Upper lobe of right lung (tissue), 1 donor: ENCODE results near the gene APPBP2. TPM values are rescaled to one million over a fixed set of nuclear protein-coding genes. Genes with fewer than 3 reads are reported as not detected.

Experiments
- ATAC-seq: fragments of 200-7000 bp; cut with Tn5 transposase; one replicate; pipeline ENCODE4 v1.9.1; 2020; ENCODE audit warnings: mild to moderate bottlenecking, moderate library complexity
- DNase-seq: peaks from one replicate; pipeline ENCODE4 v3.0.0-alpha.2; 2020
- H3K27ac ChIP-seq: fragments of 200-600 bp; one replicate; pipeline ENCODE4 v1.8.0; 2022
- H3K27me3 ChIP-seq: fragments of 200-600 bp; one replicate; pipeline ENCODE4 v1.8.0; 2022; ENCODE audit warnings: mild to moderate bottlenecking
- H3K36me3 ChIP-seq: fragments of 200-600 bp; one replicate; pipeline ENCODE4 v1.8.0; 2022
- H3K4me1 ChIP-seq: fragments of 200-600 bp; one replicate; pipeline ENCODE4 v1.8.0; 2022
- H3K4me3 ChIP-seq: fragments of 200-600 bp; one replicate; pipeline ENCODE4 v1.8.0; 2022; ENCODE audit warnings: mild to moderate bottlenecking
- H3K9me3 ChIP-seq: fragments of 200-600 bp; one replicate; pipeline ENCODE4 v1.8.0; 2022
- intact Hi-C: fragments of 100-400 bp; cut with DNase I; formaldehyde crosslinking; loops from one replicate; pipeline ENCODE4 v1.11.0; 2022
- total RNA-seq: library from RNA; stranded (reverse); fragmentation: NEBNext Ultra II Directional; extraction: Animal tissue kit (Norgen Biotek cat#: 25700); gene quantifications from one replicate; pipeline ENCODE4 v1.2.1, GENCODE V29; 2021
- TF ChIP-seq, protein P1 (sequence below): fragments of 200-600 bp; IDR thresholded peaks from one replicate; pipeline ENCODE4 v1.8.0; 2022; ENCODE audit warnings: antibody characterized with exemption
- donor health status: DM: no; HTN: yes; CAD: no; lungs with severe emphysema.

Gene APPBP2
- total RNA-seq, 1 donor from 2014 or later = 43.6 TPM

DNA sequence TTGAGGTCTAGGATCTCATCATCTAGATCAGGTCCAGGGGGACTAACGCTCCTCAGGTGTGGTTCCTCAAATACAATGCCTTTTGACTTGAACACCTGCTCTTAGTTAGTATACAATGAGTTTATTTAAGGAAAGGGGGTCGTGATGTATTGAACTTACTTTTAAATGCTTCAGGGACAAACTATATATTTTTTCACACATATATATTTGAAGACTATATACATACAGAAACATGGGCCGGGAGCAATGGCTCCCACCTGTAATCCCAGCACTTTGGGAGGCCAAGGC lies 122.6 kb downstream of the APPBP2 start:
- no peak overlapping the region for H3K27ac ChIP-seq
- H3K4me3 ChIP-seq = no peak overlapping the region
- TF ChIP-seq, protein P1, sequence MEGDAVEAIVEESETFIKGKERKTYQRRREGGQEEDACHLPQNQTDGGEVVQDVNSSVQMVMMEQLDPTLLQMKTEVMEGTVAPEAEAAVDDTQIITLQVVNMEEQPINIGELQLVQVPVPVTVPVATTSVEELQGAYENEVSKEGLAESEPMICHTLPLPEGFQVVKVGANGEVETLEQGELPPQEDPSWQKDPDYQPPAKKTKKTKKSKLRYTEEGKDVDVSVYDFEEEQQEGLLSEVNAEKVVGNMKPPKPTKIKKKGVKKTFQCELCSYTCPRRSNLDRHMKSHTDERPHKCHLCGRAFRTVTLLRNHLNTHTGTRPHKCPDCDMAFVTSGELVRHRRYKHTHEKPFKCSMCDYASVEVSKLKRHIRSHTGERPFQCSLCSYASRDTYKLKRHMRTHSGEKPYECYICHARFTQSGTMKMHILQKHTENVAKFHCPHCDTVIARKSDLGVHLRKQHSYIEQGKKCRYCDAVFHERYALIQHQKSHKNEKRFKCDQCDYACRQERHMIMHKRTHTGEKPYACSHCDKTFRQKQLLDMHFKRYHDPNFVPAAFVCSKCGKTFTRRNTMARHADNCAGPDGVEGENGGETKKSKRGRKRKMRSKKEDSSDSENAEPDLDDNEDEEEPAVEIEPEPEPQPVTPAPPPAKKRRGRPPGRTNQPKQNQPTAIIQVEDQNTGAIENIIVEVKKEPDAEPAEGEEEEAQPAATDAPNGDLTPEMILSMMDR = no peak
- H3K36me3 ChIP-seq = no peaks in the 10 kb centered on the region
- intact Hi-C loops = no loop called here
- H3K27me3 ChIP-seq = no peaks in the 10 kb centered on the region
- no peaks in the 10 kb centered on the region for H3K9me3 ChIP-seq
- DNase-seq = no peak
- peaks cover 1% of the 10 kb centered on the region for H3K4me1 ChIP-seq
- ATAC-seq = no peak

DNA sequence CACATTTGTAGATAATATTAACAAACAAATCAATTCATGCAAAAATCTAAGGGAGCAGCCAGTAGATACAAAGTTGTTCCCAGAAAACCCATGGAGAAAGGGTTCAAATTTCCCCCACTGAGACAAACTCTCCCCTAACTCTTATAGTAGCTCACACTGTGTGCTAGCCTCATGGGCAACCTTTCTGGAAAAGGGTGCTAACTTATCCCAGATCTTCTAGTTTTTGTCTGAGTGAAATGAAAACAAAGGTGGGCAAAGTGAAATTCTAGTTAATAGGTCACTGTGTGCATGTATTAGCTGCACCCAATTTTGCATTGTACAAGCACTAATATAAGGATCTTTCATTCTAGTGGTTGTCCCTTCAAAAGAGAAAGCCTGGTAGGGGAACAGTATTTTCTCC lies 124.2 kb downstream of the APPBP2 start:
- Histone ChIP-seq H3K9me3 (no peaks in the 10 kb centered on the region), H3K4me1 (peaks cover 6% of the 10 kb centered on the region), H3K27ac (no peak overlapping the region), H3K36me3 (no peaks in the 10 kb centered on the region), H3K4me3 (no peak overlapping the region), H3K27me3 (no peaks in the 10 kb centered on the region)
- DNase-seq (no peak), ATAC-seq (no peak)
- TF ChIP-seq, protein P1 = no peak
- intact Hi-C loops = no loop called here

DNA sequence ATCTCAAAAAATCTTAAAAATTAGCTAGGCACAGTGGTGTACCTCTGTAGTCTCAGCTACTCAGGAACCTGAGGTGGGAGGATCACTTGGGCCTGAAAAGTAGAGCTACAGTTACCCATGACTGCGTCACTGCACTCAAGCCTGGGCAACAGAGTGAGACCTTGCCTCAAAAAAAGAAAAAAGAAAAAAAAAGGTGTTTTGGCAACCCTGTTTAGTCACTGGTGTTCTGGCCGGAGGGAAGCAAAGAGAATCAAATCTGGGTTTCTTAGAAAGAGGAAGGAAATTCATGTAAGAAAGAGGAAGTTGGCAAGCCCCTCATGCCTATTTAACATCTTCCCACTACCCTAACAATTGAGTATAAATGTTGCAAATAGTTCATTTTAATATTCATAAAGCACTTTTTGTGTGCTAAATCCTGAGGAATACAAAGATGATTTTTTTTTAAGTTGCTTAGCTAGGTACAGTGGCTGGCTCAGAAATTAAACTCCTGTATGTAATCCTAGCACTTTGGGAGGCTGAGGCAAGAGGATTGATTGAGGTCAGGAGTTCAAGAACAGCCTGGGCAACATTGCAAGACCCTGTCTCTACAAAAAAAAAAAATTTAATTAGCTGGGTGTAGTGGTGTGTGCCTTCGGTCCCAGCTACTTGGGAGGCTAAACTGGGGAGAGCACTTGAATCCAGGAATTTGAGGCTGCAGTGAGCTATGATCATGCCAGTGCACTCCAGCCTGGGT lies 127.6 kb downstream of the APPBP2 start:
- intact Hi-C loops = no loop called here
- no peak for DNase-seq
- Histone ChIP-seq H3K27me3 (no peaks in the 10 kb centered on the region), H3K36me3 (no peaks in the 10 kb centered on the region), H3K27ac (peak overlapping the region; percentile 66), H3K4me1 (peaks cover 12% of the 10 kb centered on the region), H3K4me3 (no peak overlapping the region), H3K9me3 (no peaks in the 10 kb centered on the region)
- TF ChIP-seq, protein P1 = no peak
- peak; percentile 74 for ATAC-seq

DNA sequence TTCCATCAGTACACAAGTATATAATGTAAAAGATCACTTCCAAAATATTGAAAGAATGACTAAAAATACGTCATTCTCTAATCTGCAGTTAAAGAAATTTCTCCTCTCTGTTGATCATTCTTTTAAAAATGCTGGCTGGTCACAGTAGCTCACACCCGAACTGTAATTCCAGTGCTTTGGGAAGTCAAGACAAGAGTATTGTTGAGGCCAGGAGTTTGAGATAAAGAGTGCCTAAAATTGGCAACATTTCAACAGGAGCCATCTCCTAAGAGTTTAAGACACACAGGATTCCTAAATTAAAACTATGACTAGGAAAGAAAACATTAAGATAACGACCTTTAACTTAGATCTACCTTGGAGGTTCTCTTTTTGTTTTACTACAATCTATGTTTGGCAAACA lies 129.6 kb downstream of the APPBP2 start:
- TF ChIP-seq, protein P1 = no peak
- DNase-seq (no peak), ATAC-seq (no peak)
- Histone ChIP-seq H3K4me3 (no peak overlapping the region), H3K4me1 (peaks cover 17% of the 10 kb centered on the region), H3K9me3 (no peaks in the 10 kb centered on the region), H3K27ac (no peak overlapping the region), H3K36me3 (no peaks in the 10 kb centered on the region), H3K27me3 (no peaks in the 10 kb centered on the region)
- intact Hi-C loops = no loop called here

DNA sequence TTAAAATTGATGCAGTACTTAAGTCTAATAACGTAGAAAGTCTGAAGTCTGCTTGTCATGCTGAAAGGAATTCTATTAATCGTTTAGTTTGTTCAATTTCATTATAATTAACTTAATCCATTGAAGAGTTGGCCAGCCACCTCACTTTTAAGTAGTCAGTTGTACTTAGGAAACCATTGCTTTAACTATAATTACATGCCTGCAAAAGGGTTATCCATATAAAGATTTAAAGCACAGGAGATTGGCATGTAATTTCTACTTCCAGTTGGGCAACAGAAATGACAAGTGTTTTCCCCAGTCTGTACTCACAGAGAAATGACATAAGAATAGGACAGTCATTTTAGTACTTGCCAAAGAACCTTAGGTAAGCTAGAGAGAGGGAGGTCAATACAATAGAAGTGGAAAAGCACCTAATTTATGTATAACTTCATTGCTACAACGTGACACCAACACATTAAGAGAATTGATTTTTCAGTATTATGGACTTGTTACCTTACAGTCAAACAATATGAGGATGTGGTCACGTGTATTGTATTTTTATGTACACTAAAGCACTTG lies 130.5 kb downstream of the APPBP2 start:
- Histone ChIP-seq H3K36me3 (no peaks in the 10 kb centered on the region), H3K27ac (no peak overlapping the region), H3K4me3 (no peak overlapping the region), H3K4me1 (peaks cover 23% of the 10 kb centered on the region), H3K9me3 (no peaks in the 10 kb centered on the region), H3K27me3 (no peaks in the 10 kb centered on the region)
- ATAC-seq = no peak
- TF ChIP-seq, protein P1 = no peak
- intact Hi-C loops = no loop called here
- DNase-seq = no peak
